ENCODE results near the gene AKR1C4. TPM values are rescaled to one million over a fixed set of nuclear protein-coding genes. Genes with fewer than 3 reads are reported as not detected.

Gene AKR1C4
- total RNA-seq, 1 donor from 2014 or later, result not detected

GRCh38 chr10:5268234-5268633 is 71.6 kb downstream of the AKR1C4 start:
- ATAC-seq, result no peak

Other genes starting within 250 kb of the AKR1C4 start
- 54.2 TPM for gene AKR1C1, start 233.4 kb upstream of the AKR1C4 start, total RNA-seq
- gene AKR1C2, start 193.0 kb upstream of the AKR1C4 start, total RNA-seq, result 115 TPM
- 29.5 TPM for gene AKR1C3, start 102.4 kb upstream of the AKR1C4 start, total RNA-seq
- not detected for gene AKR1C8, start 11.7 kb upstream of the AKR1C4 start, total RNA-seq
- gene UCN3, start 168.1 kb downstream of the AKR1C4 start, total RNA-seq, result not detected
- gene TUBAL3, start 208.0 kb downstream of the AKR1C4 start, total RNA-seq, result 0.12 TPM
- gene NET1, start 215.7 kb downstream of the AKR1C4 start, total RNA-seq, result 182 TPM